ENCODE measurements around the gene PKN3.

DNA sequence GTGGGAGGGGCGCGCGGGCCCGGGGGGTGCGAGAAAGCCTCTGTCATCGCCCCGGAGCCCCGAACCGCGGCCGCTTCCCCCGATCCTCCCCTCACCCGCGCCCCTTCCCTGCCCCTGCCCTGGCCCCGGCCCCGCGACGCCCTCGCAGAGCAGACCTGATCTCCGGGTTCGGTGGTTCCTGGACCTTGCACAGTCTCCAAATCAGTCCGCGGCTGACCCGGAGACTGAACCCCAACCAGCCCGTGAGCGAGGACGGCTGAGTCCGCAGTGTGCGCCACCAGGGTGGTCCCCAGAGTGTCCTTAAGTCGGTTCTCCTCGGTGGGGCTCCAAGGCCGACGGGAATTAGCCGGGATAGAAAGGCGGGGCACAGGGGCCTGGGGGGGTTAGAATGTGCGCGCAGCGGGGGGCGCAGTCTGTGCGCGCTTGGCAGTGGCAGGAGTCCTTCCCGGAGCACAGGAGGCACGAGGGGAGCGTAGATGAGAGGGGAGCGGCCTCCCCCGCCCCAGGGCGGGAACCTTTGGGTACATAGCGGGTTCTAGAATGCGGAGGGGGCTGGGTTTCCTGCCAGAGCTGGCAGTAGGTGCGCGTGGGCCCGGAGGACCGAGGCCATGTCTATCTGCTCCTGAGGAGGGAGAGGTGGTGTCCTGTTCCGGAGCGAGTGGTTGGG is 779 bp downstream of the PKN3 start:
- TF ChIP-seq, protein P1, sequence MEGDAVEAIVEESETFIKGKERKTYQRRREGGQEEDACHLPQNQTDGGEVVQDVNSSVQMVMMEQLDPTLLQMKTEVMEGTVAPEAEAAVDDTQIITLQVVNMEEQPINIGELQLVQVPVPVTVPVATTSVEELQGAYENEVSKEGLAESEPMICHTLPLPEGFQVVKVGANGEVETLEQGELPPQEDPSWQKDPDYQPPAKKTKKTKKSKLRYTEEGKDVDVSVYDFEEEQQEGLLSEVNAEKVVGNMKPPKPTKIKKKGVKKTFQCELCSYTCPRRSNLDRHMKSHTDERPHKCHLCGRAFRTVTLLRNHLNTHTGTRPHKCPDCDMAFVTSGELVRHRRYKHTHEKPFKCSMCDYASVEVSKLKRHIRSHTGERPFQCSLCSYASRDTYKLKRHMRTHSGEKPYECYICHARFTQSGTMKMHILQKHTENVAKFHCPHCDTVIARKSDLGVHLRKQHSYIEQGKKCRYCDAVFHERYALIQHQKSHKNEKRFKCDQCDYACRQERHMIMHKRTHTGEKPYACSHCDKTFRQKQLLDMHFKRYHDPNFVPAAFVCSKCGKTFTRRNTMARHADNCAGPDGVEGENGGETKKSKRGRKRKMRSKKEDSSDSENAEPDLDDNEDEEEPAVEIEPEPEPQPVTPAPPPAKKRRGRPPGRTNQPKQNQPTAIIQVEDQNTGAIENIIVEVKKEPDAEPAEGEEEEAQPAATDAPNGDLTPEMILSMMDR (IDR thresholded peaks at IDR 0.05; ENCODE audit: low read length): no peak
- no peak for TF ChIP-seq EZH2 (optimal IDR thresholded peaks at IDR 0.05; ENCODE audit: low read depth, low read length)

All from MM.1S (cell line).